GM19035 (cell line): ENCODE results near the gene P4HTM.

ENCODE experiments used
- ATAC-seq: cut with Tn5 transposase; IDR thresholded peaks from one replicate; pipeline ENCODE4 v1.9.1; 2021; ENCODE audit not compliant: unreplicated experiment

P4HTM gene

GRCh38 chr3:48989796-48990635, at the start of gene P4HTM:
Gene P4HTM (plus strand): TSS chr3:48990241. CDS start chr3:48990257, 16 bp downstream.
- ATAC-seq, result peak; percentile 51

- no peak for ATAC-seq
These were observed 44.6 kb upstream of the P4HTM start for GRCh38 chr3:48945432-48945831.

- ATAC-seq, result no peak
These were observed 44.0 kb upstream of the P4HTM start for GRCh38 chr3:48945891-48946549.

GRCh38 chr3:48949376-48949717, 40.7 kb upstream of the P4HTM start:
- no peak for ATAC-seq

GRCh38 chr3:48950051-48950450, 40.0 kb upstream of the P4HTM start:
- ATAC-seq, result no peak

- no peak for ATAC-seq
These were observed 38.3 kb upstream of the P4HTM start for GRCh38 chr3:48951764-48952163.

- no peak for ATAC-seq
These were observed 37.4 kb upstream of the P4HTM start for GRCh38 chr3:48952510-48953118.

- ATAC-seq, result no peak
These were observed 32.9 kb upstream of the P4HTM start for GRCh38 chr3:48957006-48957705.

- ATAC-seq, result no peak
These were observed 29.1 kb upstream of the P4HTM start for GRCh38 chr3:48960841-48961413.

GRCh38 chr3:48962340-48962739, 27.7 kb upstream of the P4HTM start:
- ATAC-seq, result no peak

- ATAC-seq, result no peak
These were observed 27.1 kb upstream of the P4HTM start for GRCh38 chr3:48962939-48963338.

- ATAC-seq, result no peak
These were observed 26.4 kb upstream of the P4HTM start for GRCh38 chr3:48963591-48963990.

GRCh38 chr3:48966367-48966766, 23.7 kb upstream of the P4HTM start:
- ATAC-seq, result no peak

- no peak for ATAC-seq
These were observed 23.1 kb upstream of the P4HTM start for GRCh38 chr3:48966876-48967361.

- ATAC-seq, result no peak
These were observed 19.5 kb upstream of the P4HTM start for GRCh38 chr3:48970586-48970985.

GRCh38 chr3:48974076-48974864, 15.8 kb upstream of the P4HTM start:
- no peak for ATAC-seq

- ATAC-seq, result no peak
These were observed 10.6 kb upstream of the P4HTM start for GRCh38 chr3:48979451-48979850.

GRCh38 chr3:48980295-48980694, 9.7 kb upstream of the P4HTM start:
- no peak for ATAC-seq

- no peak for ATAC-seq
These were observed 8.0 kb upstream of the P4HTM start for GRCh38 chr3:48982016-48982415.

- ATAC-seq, result no peak
These were observed 7.4 kb upstream of the P4HTM start for GRCh38 chr3:48982686-48983085.
